A549 (cell line): Measurements from ENCODE around the gene BNC2. TPM values are rescaled to one million over a fixed set of nuclear protein-coding genes. Genes with fewer than 3 reads are reported as not detected.

Source experiments
- ATAC-seq, 2 experiments: fragments of 200-7000 bp in 1 of 2; fragments of >200 bp in 1 of 2; cut with Nextera tagmentation in 1 of 2; cut with Tn5 transposase in 1 of 2; 3 replicates each; pipeline versions ENCODE4 v1.8.0 to v1.9.1; 2018 to 2020; ENCODE audit warnings: mild to moderate bottlenecking in 1 of 2, moderate library complexity in 1 of 2
- CTCF ChIA-PET: fragments of 300-600 bp; sonication (Branson Sonifier 250); formaldehyde crosslinking; extraction: SDS; loops from one replicate; lab custom pipeline; 2021; ENCODE audit warnings: antibody characterized with exemption, inconsistent platforms; lab: Yijun Ruan, JAX
- POLR2A ChIA-PET: fragments of 350-600 bp; formaldehyde crosslinking; extraction: SDS; loops from one replicate; lab custom pipeline; 2021; ENCODE audit warnings: antibody characterized with exemption, inconsistent platforms; lab: Yijun Ruan, JAX
- DNase-seq, 2 experiments: peaks; one replicate each; pipeline versions ENCODE4 v3.0.0 to v3.0.0-alpha.2; 2011 to 2016; ENCODE audit warnings: low read depth in 1 of 2, low spot score in 1 of 2
- FAIRE-seq: peaks from 2 replicates; lab custom pipeline; 2011; peaks lifted over from hg19 to GRCh38; lab: Jason Lieb, UNC
- H3K27ac ChIP-seq, 2 experiments: fragments of >200 bp; sonication (Bioruptor Twin); formaldehyde crosslinking; 3 replicates each; pipeline ENCODE4 v1.5.1; 2016 to 2017
- H3K4me1 ChIP-seq: fragments of >200 bp; sonication (Bioruptor Twin); formaldehyde crosslinking; 3 replicates; pipeline ENCODE4 v1.6.1; 2016
- H3K4me2 ChIP-seq: fragments of >200 bp; sonication (Bioruptor Twin); formaldehyde crosslinking; 3 replicates; pipeline ENCODE4 v1.6.1; 2016
- H3K4me3 ChIP-seq: fragments of >200 bp; sonication (Bioruptor Twin); formaldehyde crosslinking; 3 replicates; pipeline ENCODE4 v1.5.1; 2016
- H3K9me3 ChIP-seq: fragments of >200 bp; sonication (Bioruptor Twin); formaldehyde crosslinking; 3 replicates; pipeline ENCODE4 v1.6.1; 2016
- BHLHE40 ChIP-seq: IDR thresholded peaks from 2 replicates; pipeline ENCODE4 v1.6.1; 2012; ENCODE audit warnings: low read depth, low read length, inconsistent platforms
- CBX2 ChIP-seq: fragments of 200-600 bp; sonication (generic); IDR thresholded peaks from 2 replicates; pipeline ENCODE4 v1.6.1; 2016; ENCODE audit warnings: low read depth, mild to moderate bottlenecking, borderline replicate concordance
- CHD4 ChIP-seq: fragments of 200-600 bp; sonication (generic); IDR thresholded peaks from 2 replicates; pipeline ENCODE4 v1.6.1; 2016; ENCODE audit warnings: antibody characterized with exemption, mild to moderate bottlenecking, borderline replicate concordance
- EHMT2 ChIP-seq: fragments of 200-600 bp; sonication (generic); IDR thresholded peaks from 2 replicates; pipeline ENCODE4 v1.6.1; 2016; ENCODE audit warnings: antibody characterized with exemption, low read depth, mild to moderate bottlenecking, moderate library complexity
- EP300 ChIP-seq, 2 experiments: fragments of >200 bp; sonication (Bioruptor Twin); formaldehyde crosslinking; IDR thresholded peaks; 2 replicates in 1 of 2; 3 replicates in 1 of 2; pipeline ENCODE4 v1.6.1; 2016 to 2017
- ESRRA ChIP-seq: fragments of 150-350 bp; IDR thresholded peaks from 2 replicates; pipeline ENCODE4 v1.6.1; 2014; ENCODE audit warnings: mild to moderate bottlenecking, low read length, borderline replicate concordance
- GATA3 ChIP-seq: IDR thresholded peaks from 2 replicates; pipeline ENCODE4 v1.6.1; 2012; ENCODE audit warnings: borderline replicate concordance
- HEYL ChIP-seq: fragments of 250-450 bp; sonication (Bioruptor Pico); IDR thresholded peaks from 2 replicates; pipeline ENCODE4 v1.8.0; 2021; ENCODE audit warnings: mild to moderate bottlenecking, moderate library complexity
- HOXA7 ChIP-seq: fragments of 250-450 bp; sonication (Bioruptor Pico); IDR thresholded peaks from 2 replicates; pipeline ENCODE4 v1.5.0; 2020; ENCODE audit warnings: mild to moderate bottlenecking, moderate library complexity
- JUN ChIP-seq, 2 experiments: fragments of >200 bp; sonication (Bioruptor Twin); formaldehyde crosslinking; IDR thresholded peaks; 2 replicates in 1 of 2; 3 replicates in 1 of 2; pipeline ENCODE4 v1.6.1; 2016 to 2017
- KDM5A ChIP-seq: fragments of 200-600 bp; sonication (generic); IDR thresholded peaks from 2 replicates; pipeline ENCODE4 v1.6.1; 2016; ENCODE audit warnings: antibody characterized with exemption, mild to moderate bottlenecking
- NFE2L2 ChIP-seq: fragments of 150-350 bp; conservative IDR thresholded peaks from 2 replicates; pipeline ENCODE4 v1.6.1; 2014; ENCODE audit warnings: low read length
- NR3C1 ChIP-seq: fragments of >200 bp; sonication (Bioruptor Twin); formaldehyde crosslinking; IDR thresholded peaks from 3 replicates; pipeline ENCODE4 v1.6.1; 2017
- PBX3 ChIP-seq: IDR thresholded peaks from 2 replicates; pipeline ENCODE4 v1.6.1; 2012
- POLR2AphosphoS2 ChIP-seq: conservative IDR thresholded peaks from 2 replicates; pipeline ENCODE4 v1.6.1; 2012; ENCODE audit warnings: low read length, improper control_type of control experiment, inconsistent platforms
- RARB ChIP-seq: fragments of 250-450 bp; sonication (Bioruptor Pico); IDR thresholded peaks from 2 replicates; pipeline ENCODE4 v1.8.0; 2021; ENCODE audit warnings: mild to moderate bottlenecking, moderate library complexity
- RCOR1 ChIP-seq: fragments of 150-350 bp; IDR thresholded peaks from 2 replicates; pipeline ENCODE4 v1.6.1; 2014; ENCODE audit warnings: antibody characterized with exemption, low read length, low read depth
- RNF2 ChIP-seq: fragments of 200-600 bp; sonication (generic); IDR thresholded peaks from 2 replicates; pipeline ENCODE4 v1.6.1; 2016; ENCODE audit warnings: low read depth, mild to moderate bottlenecking, antibody characterized with exemption, moderate library complexity, borderline replicate concordance
- SMC3 ChIP-seq: fragments of >200 bp; sonication (Bioruptor Twin); formaldehyde crosslinking; IDR thresholded peaks from 3 replicates; pipeline ENCODE4 v1.6.1; 2018; ENCODE audit warnings: inconsistent platforms
- TFCP2L1 ChIP-seq: fragments of 250-450 bp; sonication (Bioruptor Pico); IDR thresholded peaks from 2 replicates; pipeline ENCODE4 v1.5.0; 2021; ENCODE audit warnings: mild to moderate bottlenecking
- TP53 ChIP-seq: fragments of 250-450 bp; sonication (Bioruptor Pico); IDR thresholded peaks from 2 replicates; pipeline ENCODE4 v1.5.0; 2021; ENCODE audit warnings: mild to moderate bottlenecking, moderate library complexity
- ZNF302 ChIP-seq: fragments of 250-450 bp; sonication (Bioruptor Pico); IDR thresholded peaks from 2 replicates; pipeline ENCODE4 v1.9.0; 2021; ENCODE audit warnings: inconsistent platforms, mild to moderate bottlenecking, moderate library complexity
- ZSCAN20 ChIP-seq: fragments of 250-450 bp; sonication (Bioruptor Pico); IDR thresholded peaks from 2 replicates; pipeline ENCODE4 v1.8.0; 2022; ENCODE audit warnings: mild to moderate bottlenecking, moderate library complexity
- WGBS: methylation state at CpG from one replicate; pipeline ENCODE4 v1.1.6; 2017; ENCODE audit errors: missing lambda C conversion rate; 5-methylcytosine and 5-hydroxymethylcytosine counted together
- polyA plus RNA-seq, 4 experiments: library from polyadenylated mRNA; depleted of rRNA in 3 of 4; stranded (reverse); fragments of >200 nt; fragmentation: RNase III in 1 of 4; extraction: RNeasy Plus Mini Kit Qiagen cat#74134 plus additional on column Dnase treatment in 1 of 4; gene quantifications; 2 replicates in 3 of 4; 3 replicates in 1 of 4; pipeline ENCODE4 v1.2.3, GENCODE V29; 2011 to 2017
- TF ChIP-seq, protein P1 (sequence below): fragments of 250-450 bp; sonication (Bioruptor Pico); IDR thresholded peaks from 2 replicates; pipeline ENCODE4 v1.5.0; 2021; ENCODE audit warnings: mild to moderate bottlenecking, moderate library complexity, borderline replicate concordance
- TF ChIP-seq, protein P2 (sequence below): IDR thresholded peaks from 2 replicates; pipeline ENCODE4 v1.6.1; 2012; ENCODE audit warnings: low read depth, borderline replicate concordance
- TF ChIP-seq, protein P3 (sequence below): fragments of 250-450 bp; sonication (Bioruptor Pico); IDR thresholded peaks from 2 replicates; pipeline ENCODE4 v1.5.0; 2020; ENCODE audit warnings: low read depth, mild to moderate bottlenecking, moderate library complexity
- TF ChIP-seq, protein P4 (sequence below): fragments of >200 bp; sonication (Bioruptor Twin); formaldehyde crosslinking; IDR thresholded peaks from 2 replicates; pipeline ENCODE4 v1.6.1; 2016
- TF ChIP-seq, protein P5 (sequence below): IDR thresholded peaks from 2 replicates; pipeline ENCODE4 v1.6.1; 2012

Gene BNC2
- polyA plus RNA-seq, 2 of the 4 experiments (the other 2 are of a cell fraction): 6.2 to 7.5 TPM

- POLR2A ChIA-PET: no interaction called here
- 63% methylated on average over 3 of the region's 3 CpGs for WGBS
- Histone ChIP-seq H3K4me2 (no peak overlapping the region), H3K27ac (no peak overlapping the region), H3K4me1 (no peaks in the 10 kb centered on the region), H3K9me3 (no peaks in the 10 kb centered on the region), H3K4me3 (no peak overlapping the region)
- DNase-seq (no peak), ATAC-seq (no peak), FAIRE-seq (no peak)
- CTCF ChIA-PET: interaction anchor here (1.4 kb wide), 1 partner anchor 8 kb away, joined by 3 read pairs; no protein-coding TSS in a partner anchor
- no peak for TF ChIP-seq BHLHE40
These were observed 37.1 kb downstream of the BNC2 start for GRCh38 chr9:16833296-16833835.

DNA sequence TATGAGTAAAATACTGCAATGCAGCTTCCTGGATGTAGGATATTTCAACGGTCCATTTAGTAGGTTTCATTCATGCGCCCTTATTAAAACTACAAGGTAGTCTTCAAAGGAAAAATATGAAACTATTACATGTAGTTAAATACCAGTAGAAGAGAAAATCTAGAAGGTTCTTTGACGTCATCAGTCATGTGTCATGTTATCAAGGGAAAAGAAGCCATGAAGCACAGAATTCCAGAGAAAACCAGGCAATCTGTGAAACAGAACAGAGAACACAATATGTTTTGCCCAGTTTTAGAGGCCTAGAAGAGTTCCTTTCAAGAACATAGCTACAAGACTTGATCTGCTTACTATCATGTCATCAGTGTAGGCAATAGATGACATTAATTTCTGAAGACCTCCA lies 38.4 kb downstream of the BNC2 start:
- H3K27ac ChIP-seq: no peak overlapping the region
- H3K9me3 ChIP-seq: no peaks in the 10 kb centered on the region
- H3K4me2 ChIP-seq: no peak overlapping the region
- ATAC-seq (no peak), DNase-seq (no peak), FAIRE-seq (no peak)
- TF ChIP-seq SMC3 (no peak), PBX3 (no peak), TFCP2L1 (CRISPR knock-in tag) (no peak), RNF2 (no peak), KDM5A (no peak), POLR2AphosphoS2 (no peak), JUN (IDR thresholded peaks at IDR 0.05) (no peak), NR3C1 (no peak), HEYL (CRISPR knock-in tag) (no peak), CBX2 (no peak), TP53 (CRISPR knock-in tag) (no peak), ZNF302 (CRISPR knock-in tag) (no peak), RCOR1 (no peak), EHMT2 (no peak), HOXA7 (no peak)
- TF ChIP-seq, protein P1, sequence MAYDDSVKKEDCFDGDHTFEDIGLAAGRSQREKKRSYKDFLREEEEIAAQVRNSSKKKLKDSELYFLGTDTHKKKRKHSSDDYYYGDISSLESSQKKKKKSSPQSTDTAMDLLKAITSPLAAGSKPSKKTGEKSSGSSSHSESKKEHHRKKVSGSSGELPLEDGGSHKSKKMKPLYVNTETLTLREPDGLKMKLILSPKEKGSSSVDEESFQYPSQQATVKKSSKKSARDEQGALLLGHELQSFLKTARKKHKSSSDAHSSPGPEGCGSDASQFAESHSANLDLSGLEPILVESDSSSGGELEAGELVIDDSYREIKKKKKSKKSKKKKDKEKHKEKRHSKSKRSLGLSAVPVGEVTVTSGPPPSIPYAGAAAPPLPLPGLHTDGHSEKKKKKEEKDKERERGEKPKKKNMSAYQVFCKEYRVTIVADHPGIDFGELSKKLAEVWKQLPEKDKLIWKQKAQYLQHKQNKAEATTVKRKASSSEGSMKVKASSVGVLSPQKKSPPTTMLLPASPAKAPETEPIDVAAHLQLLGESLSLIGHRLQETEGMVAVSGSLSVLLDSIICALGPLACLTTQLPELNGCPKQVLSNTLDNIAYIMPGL (CRISPR knock-in tag): no peak
- TF ChIP-seq, protein P2, sequence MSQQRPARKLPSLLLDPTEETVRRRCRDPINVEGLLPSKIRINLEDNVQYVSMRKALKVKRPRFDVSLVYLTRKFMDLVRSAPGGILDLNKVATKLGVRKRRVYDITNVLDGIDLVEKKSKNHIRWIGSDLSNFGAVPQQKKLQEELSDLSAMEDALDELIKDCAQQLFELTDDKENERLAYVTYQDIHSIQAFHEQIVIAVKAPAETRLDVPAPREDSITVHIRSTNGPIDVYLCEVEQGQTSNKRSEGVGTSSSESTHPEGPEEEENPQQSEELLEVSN: no peak
- TF ChIP-seq, protein P3, sequence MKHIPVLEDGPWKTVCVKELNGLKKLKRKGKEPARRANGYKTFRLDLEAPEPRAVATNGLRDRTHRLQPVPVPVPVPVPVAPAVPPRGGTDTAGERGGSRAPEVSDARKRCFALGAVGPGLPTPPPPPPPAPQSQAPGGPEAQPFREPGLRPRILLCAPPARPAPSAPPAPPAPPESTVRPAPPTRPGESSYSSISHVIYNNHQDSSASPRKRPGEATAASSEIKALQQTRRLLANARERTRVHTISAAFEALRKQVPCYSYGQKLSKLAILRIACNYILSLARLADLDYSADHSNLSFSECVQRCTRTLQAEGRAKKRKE (CRISPR knock-in tag): no peak
- TF ChIP-seq, protein P4, sequence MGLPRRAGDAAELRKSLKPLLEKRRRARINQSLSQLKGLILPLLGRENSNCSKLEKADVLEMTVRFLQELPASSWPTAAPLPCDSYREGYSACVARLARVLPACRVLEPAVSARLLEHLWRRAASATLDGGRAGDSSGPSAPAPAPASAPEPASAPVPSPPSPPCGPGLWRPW: no peak
- ChIA-PET POLR2A (no interaction called here), CTCF (interaction anchor here (1.4 kb wide), 1 partner anchor 9 kb away, joined by 3 read pairs; no protein-coding TSS in a partner anchor)
- 81% methylated on average over 3 of the region's 3 CpGs for WGBS
- no peaks in the 10 kb centered on the region for H3K4me1 ChIP-seq
- no peak overlapping the region for H3K4me3 ChIP-seq

DNA sequence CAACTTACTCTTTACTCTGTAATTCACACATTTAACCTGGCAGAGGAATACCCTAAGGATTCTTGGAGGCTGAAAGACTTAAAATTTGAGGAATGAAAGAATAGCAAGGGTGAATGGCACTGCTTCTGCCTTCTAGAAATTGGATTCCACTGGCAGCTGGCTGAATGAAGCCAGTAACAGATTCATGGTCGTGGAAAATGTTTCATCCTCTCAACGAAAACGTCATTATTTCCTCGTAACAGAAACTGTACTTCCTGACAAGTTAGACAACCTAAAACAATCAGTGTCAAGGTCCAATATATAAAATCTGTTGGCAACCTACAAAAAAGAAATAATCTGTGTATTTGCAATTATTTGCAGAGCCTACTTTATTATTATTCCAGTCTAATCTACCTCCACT lies 39.7 kb downstream of the BNC2 start:
- WGBS: 85% methylated on average over 4 of the region's 4 CpGs
- Histone ChIP-seq H3K9me3 (no peaks in the 10 kb centered on the region), H3K4me2 (no peak overlapping the region), H3K4me3 (no peak overlapping the region)
- no peak for ATAC-seq
- POLR2A ChIA-PET: no interaction called here
- no peak for TF ChIP-seq RNF2
- TF ChIP-seq, protein P5, sequence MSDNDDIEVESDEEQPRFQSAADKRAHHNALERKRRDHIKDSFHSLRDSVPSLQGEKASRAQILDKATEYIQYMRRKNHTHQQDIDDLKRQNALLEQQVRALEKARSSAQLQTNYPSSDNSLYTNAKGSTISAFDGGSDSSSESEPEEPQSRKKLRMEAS: no peak
- no peak for TF ChIP-seq NR3C1
- TF ChIP-seq GATA3: no peak
- TF ChIP-seq SMC3: no peak
- TF ChIP-seq NFE2L2: no peak
- TF ChIP-seq ESRRA: no peak
- TF ChIP-seq CHD4: no peak
- no peak for TF ChIP-seq TP53 (CRISPR knock-in tag)
- TF ChIP-seq, protein P2: no peak
- no peak for TF ChIP-seq RARB
- TF ChIP-seq EP300 (IDR thresholded peaks at IDR 0.05): no peak
- TF ChIP-seq ZSCAN20 (CRISPR knock-in tag): no peak
- TF ChIP-seq, all 56 proteins: peak for 0
- H3K4me1 ChIP-seq: no peaks in the 10 kb centered on the region
- H3K27ac ChIP-seq: no peak overlapping the region
- FAIRE-seq (no peak), DNase-seq (no peak)
- CTCF ChIA-PET: no interaction called here
